K562 (cell line): ENCODE data around the gene RUNDC1. TPM values are rescaled to one million over a fixed set of nuclear protein-coding genes. Genes with fewer than 3 reads are reported as not detected.
A peak's percentile ranks its signal among the peaks of the same experiment; 100 is the strongest.

Experiments
- DACH1 ChIP-seq: fragments of 450-650 bp; IDR thresholded peaks from 2 replicates; pipeline ENCODE4 v1.6.1; 2018; ENCODE audit not compliant: partially characterized antibody
- FIP1L1 ChIP-seq: fragments of 200-400 bp; formaldehyde crosslinking; IDR thresholded peaks from 2 replicates; pipeline ENCODE4 v1.6.1; 2018; ENCODE audit warnings: mild to moderate bottlenecking, low read depth, low read length; ENCODE audit not compliant: poor library complexity, severe bottlenecking
- GABPB1 ChIP-seq: sonication (generic); formaldehyde crosslinking; IDR thresholded peaks from 2 replicates; pipeline ENCODE4 v1.8.0; 2022; ENCODE audit warnings: mild to moderate bottlenecking, missing genetic modification reagents
- HMGN3 ChIP-seq: IDR thresholded peaks from 2 replicates; pipeline ENCODE4 v1.6.1; 2011; ENCODE audit warnings: borderline replicate concordance, low read depth, mild to moderate bottlenecking, mixed read lengths, low read length; ENCODE audit not compliant: insufficient read length; ENCODE audit errors: extremely low read depth
- KDM1A ChIP-seq, 2 experiments: fragments of 450-650 bp; IDR thresholded peaks; 2 replicates each; pipeline ENCODE4 v1.6.1; 2016; ENCODE audit warnings: mild to moderate bottlenecking in 2 of 2
- POLR2B ChIP-seq: fragments of 450-650 bp; IDR thresholded peaks from 2 replicates; pipeline ENCODE4 v1.6.1; 2018; ENCODE audit warnings: low read depth; ENCODE audit not compliant: partially characterized antibody
- SUPT5H ChIP-seq: fragments of 450-650 bp; IDR thresholded peaks from 2 replicates; pipeline ENCODE4 v1.6.1; 2016
- TAF9B ChIP-seq: fragments of 450-650 bp; IDR thresholded peaks from 2 replicates; pipeline ENCODE4 v1.6.1; 2018; ENCODE audit warnings: mild to moderate bottlenecking; ENCODE audit not compliant: partially characterized antibody
- ZNF224 ChIP-seq: sonication (generic); formaldehyde crosslinking; IDR thresholded peaks from 2 replicates; pipeline ENCODE4 v1.8.0; 2022; ENCODE audit warnings: mild to moderate bottlenecking, missing genetic modification reagents
- polyA plus RNA-seq, 8 experiments: library from polyadenylated mRNA; depleted of rRNA in 4 of 8; stranded (reverse) in 5 of 8; unstranded in 3 of 8; fragments of >200 nt; fragmentation: Nextera tagmentation in 2 of 8; fragmentation: Illumina TruSeq in 1 of 8; extraction: Ambion mirVana in 2 of 8; extraction: Trizol in 1 of 8; gene quantifications; 2 replicates each; pipeline versions ENCODE4 v1.2.1 to v1.2.3, GENCODE V29; 2011 to 2014; ENCODE audit warnings: inconsistent platforms in 1 of 8, missing spikeins in 1 of 8
- total RNA-seq, 7 experiments: library from RNA; depleted of rRNA in 6 of 7; stranded (reverse); fragments of >200 nt in 6 of 7; fragmentation: Illumina TruSeq in 2 of 7; extraction: Trizol in 2 of 7; gene quantifications; 2 replicates each; pipeline versions ENCODE4 v1.2.1 to v1.2.3, GENCODE V29; 2011 to 2021; ENCODE audit warnings: low replicate concordance in 1 of 7
- TF ChIP-seq, protein P1 (sequence below): sonication (generic); formaldehyde crosslinking; IDR thresholded peaks from 2 replicates; pipeline ENCODE4 v1.4.0; 2020; ENCODE audit warnings: mild to moderate bottlenecking, missing genetic modification reagents
- TF ChIP-seq, protein P2 (sequence below): sonication (generic); formaldehyde crosslinking; IDR thresholded peaks from 2 replicates; pipeline ENCODE4 v1.8.0; 2022; ENCODE audit warnings: mild to moderate bottlenecking, missing genetic modification reagents
- TF ChIP-seq, protein P3 (sequence below): fragments of 250-450 bp; sonication (Bioruptor Pico); IDR thresholded peaks from 2 replicates; pipeline ENCODE4 v1.4.0; 2020; ENCODE audit warnings: mild to moderate bottlenecking, moderate library complexity, borderline replicate concordance
- TF ChIP-seq, protein P4 (sequence below): fragments of 250-450 bp; sonication (Bioruptor Pico); IDR thresholded peaks from 2 replicates; pipeline ENCODE4 v1.9.0; 2021; ENCODE audit warnings: mild to moderate bottlenecking, inconsistent platforms
- TF ChIP-seq, protein P5 (sequence below): fragments of 150-350 bp; conservative IDR thresholded peaks from 2 replicates; pipeline ENCODE4 v1.6.1; 2014; ENCODE audit warnings: low read length

RUNDC1 gene
- total and polyA plus RNA-seq, 9 of the 15 experiments (the other 6 are each of a cell fraction or from before 2014, with no cell fraction given) = 3.4 to 12.6 (median 9.4) TPM

DNA sequence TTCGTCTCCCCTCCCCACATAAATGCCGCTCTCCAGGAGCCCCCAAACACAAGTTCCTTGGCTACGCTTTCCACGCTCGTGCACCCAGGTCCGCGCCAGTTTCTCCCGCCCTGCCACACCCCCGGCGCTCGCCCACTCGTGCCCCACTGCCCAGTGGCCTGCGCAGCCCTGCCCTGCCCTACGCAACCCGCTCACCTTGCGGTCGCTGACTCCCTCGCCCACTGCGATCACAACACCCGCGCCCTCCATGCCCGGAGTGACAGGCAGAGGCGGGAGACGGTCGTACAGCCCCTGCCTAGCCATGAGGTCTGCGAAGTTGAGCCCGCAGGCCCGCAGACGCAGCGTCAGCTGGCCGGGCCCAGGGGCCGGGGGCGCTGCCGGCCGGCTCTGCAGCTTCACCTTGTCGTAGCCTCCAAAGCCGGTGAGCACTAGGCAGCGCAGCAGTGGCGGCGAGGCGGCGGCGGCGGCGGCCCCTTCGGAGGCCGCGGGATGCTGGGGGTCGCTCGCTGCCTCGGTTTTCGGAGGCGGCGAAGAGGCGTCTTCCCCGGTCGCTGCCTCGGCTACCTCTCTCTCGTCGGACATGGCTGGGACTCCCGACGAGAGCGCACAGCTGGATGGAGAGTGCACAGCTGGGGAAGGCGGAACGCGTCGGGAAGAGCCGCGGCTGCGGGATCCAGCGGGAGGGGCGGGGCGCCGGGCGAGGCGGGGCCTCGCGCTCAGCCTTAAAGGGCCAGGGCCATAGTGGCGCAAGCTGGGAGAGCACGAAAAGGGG is 41.6 kb downstream of the RUNDC1 start, which contains the start of gene VAT1 (continued):
- TF ChIP-seq, protein P1, sequence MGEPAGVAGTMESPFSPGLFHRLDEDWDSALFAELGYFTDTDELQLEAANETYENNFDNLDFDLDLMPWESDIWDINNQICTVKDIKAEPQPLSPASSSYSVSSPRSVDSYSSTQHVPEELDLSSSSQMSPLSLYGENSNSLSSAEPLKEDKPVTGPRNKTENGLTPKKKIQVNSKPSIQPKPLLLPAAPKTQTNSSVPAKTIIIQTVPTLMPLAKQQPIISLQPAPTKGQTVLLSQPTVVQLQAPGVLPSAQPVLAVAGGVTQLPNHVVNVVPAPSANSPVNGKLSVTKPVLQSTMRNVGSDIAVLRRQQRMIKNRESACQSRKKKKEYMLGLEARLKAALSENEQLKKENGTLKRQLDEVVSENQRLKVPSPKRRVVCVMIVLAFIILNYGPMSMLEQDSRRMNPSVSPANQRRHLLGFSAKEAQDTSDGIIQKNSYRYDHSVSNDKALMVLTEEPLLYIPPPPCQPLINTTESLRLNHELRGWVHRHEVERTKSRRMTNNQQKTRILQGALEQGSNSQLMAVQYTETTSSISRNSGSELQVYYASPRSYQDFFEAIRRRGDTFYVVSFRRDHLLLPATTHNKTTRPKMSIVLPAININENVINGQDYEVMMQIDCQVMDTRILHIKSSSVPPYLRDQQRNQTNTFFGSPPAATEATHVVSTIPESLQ (CRISPR knock-in tag) = peak; percentile 52; the same call in 1 of the 2 replicates
- TF ChIP-seq KDM1A (IDR thresholded peaks at IDR 0.05) = no peak
- TF ChIP-seq SUPT5H = peak; percentile 51; the same call in 1 of the 2 replicates
- TF ChIP-seq, protein P2, sequence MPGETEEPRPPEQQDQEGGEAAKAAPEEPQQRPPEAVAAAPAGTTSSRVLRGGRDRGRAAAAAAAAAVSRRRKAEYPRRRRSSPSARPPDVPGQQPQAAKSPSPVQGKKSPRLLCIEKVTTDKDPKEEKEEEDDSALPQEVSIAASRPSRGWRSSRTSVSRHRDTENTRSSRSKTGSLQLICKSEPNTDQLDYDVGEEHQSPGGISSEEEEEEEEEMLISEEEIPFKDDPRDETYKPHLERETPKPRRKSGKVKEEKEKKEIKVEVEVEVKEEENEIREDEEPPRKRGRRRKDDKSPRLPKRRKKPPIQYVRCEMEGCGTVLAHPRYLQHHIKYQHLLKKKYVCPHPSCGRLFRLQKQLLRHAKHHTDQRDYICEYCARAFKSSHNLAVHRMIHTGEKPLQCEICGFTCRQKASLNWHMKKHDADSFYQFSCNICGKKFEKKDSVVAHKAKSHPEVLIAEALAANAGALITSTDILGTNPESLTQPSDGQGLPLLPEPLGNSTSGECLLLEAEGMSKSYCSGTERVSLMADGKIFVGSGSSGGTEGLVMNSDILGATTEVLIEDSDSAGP = peak; percentile 93
- TF ChIP-seq, protein P3, sequence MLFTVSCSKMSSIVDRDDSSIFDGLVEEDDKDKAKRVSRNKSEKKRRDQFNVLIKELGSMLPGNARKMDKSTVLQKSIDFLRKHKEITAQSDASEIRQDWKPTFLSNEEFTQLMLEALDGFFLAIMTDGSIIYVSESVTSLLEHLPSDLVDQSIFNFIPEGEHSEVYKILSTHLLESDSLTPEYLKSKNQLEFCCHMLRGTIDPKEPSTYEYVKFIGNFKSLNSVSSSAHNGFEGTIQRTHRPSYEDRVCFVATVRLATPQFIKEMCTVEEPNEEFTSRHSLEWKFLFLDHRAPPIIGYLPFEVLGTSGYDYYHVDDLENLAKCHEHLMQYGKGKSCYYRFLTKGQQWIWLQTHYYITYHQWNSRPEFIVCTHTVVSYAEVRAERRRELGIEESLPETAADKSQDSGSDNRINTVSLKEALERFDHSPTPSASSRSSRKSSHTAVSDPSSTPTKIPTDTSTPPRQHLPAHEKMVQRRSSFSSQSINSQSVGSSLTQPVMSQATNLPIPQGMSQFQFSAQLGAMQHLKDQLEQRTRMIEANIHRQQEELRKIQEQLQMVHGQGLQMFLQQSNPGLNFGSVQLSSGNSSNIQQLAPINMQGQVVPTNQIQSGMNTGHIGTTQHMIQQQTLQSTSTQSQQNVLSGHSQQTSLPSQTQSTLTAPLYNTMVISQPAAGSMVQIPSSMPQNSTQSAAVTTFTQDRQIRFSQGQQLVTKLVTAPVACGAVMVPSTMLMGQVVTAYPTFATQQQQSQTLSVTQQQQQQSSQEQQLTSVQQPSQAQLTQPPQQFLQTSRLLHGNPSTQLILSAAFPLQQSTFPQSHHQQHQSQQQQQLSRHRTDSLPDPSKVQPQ (CRISPR knock-in tag) = no peak
- TF ChIP-seq FIP1L1 = peak; percentile 79
- TF ChIP-seq GABPB1 = peak; percentile 27; the same call in 1 of the 2 replicates
- peak; percentile 50 for TF ChIP-seq HMGN3
- TF ChIP-seq POLR2B = peak; percentile 48
- no peak for TF ChIP-seq ZNF224 (CRISPR knock-in tag)
- TF ChIP-seq, protein P4, sequence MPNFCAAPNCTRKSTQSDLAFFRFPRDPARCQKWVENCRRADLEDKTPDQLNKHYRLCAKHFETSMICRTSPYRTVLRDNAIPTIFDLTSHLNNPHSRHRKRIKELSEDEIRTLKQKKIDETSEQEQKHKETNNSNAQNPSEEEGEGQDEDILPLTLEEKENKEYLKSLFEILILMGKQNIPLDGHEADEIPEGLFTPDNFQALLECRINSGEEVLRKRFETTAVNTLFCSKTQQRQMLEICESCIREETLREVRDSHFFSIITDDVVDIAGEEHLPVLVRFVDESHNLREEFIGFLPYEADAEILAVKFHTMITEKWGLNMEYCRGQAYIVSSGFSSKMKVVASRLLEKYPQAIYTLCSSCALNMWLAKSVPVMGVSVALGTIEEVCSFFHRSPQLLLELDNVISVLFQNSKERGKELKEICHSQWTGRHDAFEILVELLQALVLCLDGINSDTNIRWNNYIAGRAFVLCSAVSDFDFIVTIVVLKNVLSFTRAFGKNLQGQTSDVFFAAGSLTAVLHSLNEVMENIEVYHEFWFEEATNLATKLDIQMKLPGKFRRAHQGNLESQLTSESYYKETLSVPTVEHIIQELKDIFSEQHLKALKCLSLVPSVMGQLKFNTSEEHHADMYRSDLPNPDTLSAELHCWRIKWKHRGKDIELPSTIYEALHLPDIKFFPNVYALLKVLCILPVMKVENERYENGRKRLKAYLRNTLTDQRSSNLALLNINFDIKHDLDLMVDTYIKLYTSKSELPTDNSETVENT (CRISPR knock-in tag) = 0 out of 2 replicates have a peak, but pooled peaks have one; percentile 3
- TF ChIP-seq, protein P5, sequence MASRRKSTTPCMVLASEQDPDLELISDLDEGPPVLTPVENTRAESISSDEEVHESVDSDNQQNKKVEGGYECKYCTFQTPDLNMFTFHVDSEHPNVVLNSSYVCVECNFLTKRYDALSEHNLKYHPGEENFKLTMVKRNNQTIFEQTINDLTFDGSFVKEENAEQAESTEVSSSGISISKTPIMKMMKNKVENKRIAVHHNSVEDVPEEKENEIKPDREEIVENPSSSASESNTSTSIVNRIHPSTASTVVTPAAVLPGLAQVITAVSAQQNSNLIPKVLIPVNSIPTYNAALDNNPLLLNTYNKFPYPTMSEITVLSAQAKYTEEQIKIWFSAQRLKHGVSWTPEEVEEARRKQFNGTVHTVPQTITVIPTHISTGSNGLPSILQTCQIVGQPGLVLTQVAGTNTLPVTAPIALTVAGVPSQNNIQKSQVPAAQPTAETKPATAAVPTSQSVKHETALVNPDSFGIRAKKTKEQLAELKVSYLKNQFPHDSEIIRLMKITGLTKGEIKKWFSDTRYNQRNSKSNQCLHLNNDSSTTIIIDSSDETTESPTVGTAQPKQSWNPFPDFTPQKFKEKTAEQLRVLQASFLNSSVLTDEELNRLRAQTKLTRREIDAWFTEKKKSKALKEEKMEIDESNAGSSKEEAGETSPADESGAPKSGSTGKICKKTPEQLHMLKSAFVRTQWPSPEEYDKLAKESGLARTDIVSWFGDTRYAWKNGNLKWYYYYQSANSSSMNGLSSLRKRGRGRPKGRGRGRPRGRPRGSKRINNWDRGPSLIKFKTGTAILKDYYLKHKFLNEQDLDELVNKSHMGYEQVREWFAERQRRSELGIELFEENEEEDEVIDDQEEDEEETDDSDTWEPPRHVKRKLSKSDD = no peak
- peak; percentile 81 for TF ChIP-seq DACH1
- TF ChIP-seq TAF9B = peak; percentile 59
